HepG2 (cell line): ENCODE results near the gene TRMT112. TPM values are rescaled to one million over a fixed set of nuclear protein-coding genes. Genes with fewer than 3 reads are reported as not detected.

Experiments
- ARID5B ChIP-seq: IDR thresholded peaks from 2 replicates; pipeline ENCODE4 v1.4.0; 2020; ENCODE audit warnings: mild to moderate bottlenecking, missing genetic modification reagents
- FLYWCH1 ChIP-seq: sonication (generic); formaldehyde crosslinking; IDR thresholded peaks from 2 replicates; pipeline ENCODE4 v1.8.1; 2023; ENCODE audit warnings: mild to moderate bottlenecking, missing genetic modification reagents
- FOXP1 ChIP-seq, 2 experiments: fragments of 450-650 bp in 1 of 2; IDR thresholded peaks; 2 replicates each; pipeline ENCODE4 v1.6.1; 2017 to 2018; ENCODE audit warnings: antibody characterized with exemption in 1 of 2
- KLF12 ChIP-seq: sonication (generic); formaldehyde crosslinking; IDR thresholded peaks from 2 replicates; pipeline ENCODE4 v1.4.0; 2020; ENCODE audit warnings: missing genetic modification reagents, borderline replicate concordance
- MIER2 ChIP-seq: IDR thresholded peaks from 2 replicates; pipeline ENCODE4 v1.6.1; 2016; ENCODE audit warnings: missing biosample characterization, missing genetic modification reagents
- NAIF1 ChIP-seq: sonication (generic); formaldehyde crosslinking; IDR thresholded peaks from 2 replicates; pipeline ENCODE4 v1.5.0; 2020; ENCODE audit warnings: mild to moderate bottlenecking, missing genetic modification reagents, borderline replicate concordance
- NPAS2 ChIP-seq: sonication (generic); formaldehyde crosslinking; IDR thresholded peaks from 2 replicates; pipeline ENCODE4 v1.8.0; 2022; ENCODE audit warnings: mild to moderate bottlenecking, missing genetic modification reagents, borderline replicate concordance
- PAX8 ChIP-seq: sonication (generic); formaldehyde crosslinking; IDR thresholded peaks from 2 replicates; pipeline ENCODE4 v1.8.0; 2022; ENCODE audit warnings: mild to moderate bottlenecking, missing genetic modification reagents, borderline replicate concordance
- PHF21A ChIP-seq: sonication (generic); formaldehyde crosslinking; IDR thresholded peaks from 2 replicates; pipeline ENCODE4 v1.5.0; 2020; ENCODE audit warnings: mild to moderate bottlenecking, missing genetic modification reagents
- PLSCR1 ChIP-seq: sonication (generic); formaldehyde crosslinking; IDR thresholded peaks from 2 replicates; pipeline ENCODE4 v1.5.0; 2020; ENCODE audit warnings: missing genetic modification reagents, mild to moderate bottlenecking, borderline replicate concordance
- PRDM4 ChIP-seq: sonication (generic); formaldehyde crosslinking; IDR thresholded peaks from 2 replicates; pipeline ENCODE4 v1.9.0; 2021; ENCODE audit warnings: missing genetic modification reagents, borderline replicate concordance
- SIN3B ChIP-seq: fragments of 150-350 bp; IDR thresholded peaks from 2 replicates; pipeline ENCODE4 v1.6.1; 2014; ENCODE audit warnings: low read length
- TCF7 ChIP-seq: sonication (generic); IDR thresholded peaks from 2 replicates; pipeline ENCODE4 v1.6.1; 2016; ENCODE audit warnings: antibody characterized with exemption, low read depth
- ZBTB25 ChIP-seq: IDR thresholded peaks from 2 replicates; pipeline ENCODE4 v1.6.1; 2018; ENCODE audit warnings: missing genetic modification reagents
- ZNF274 ChIP-seq: sonication (generic); formaldehyde crosslinking; IDR thresholded peaks from 2 replicates; pipeline ENCODE4 v1.5.1; 2020; ENCODE audit warnings: mild to moderate bottlenecking, missing genetic modification reagents
- ZNF280B ChIP-seq: sonication (generic); formaldehyde crosslinking; IDR thresholded peaks from 2 replicates; pipeline ENCODE4 v1.5.0; 2020; ENCODE audit warnings: missing genetic modification reagents, mild to moderate bottlenecking, borderline replicate concordance
- ZNF543 ChIP-seq: sonication (generic); formaldehyde crosslinking; IDR thresholded peaks from 2 replicates; pipeline ENCODE4 v1.4.0; 2020; ENCODE audit warnings: mild to moderate bottlenecking, missing genetic modification reagents
- ZNF605 ChIP-seq: sonication (generic); formaldehyde crosslinking; IDR thresholded peaks from 2 replicates; pipeline ENCODE4 v1.8.0; 2022; ENCODE audit warnings: mild to moderate bottlenecking, missing genetic modification reagents
- ZNF841 ChIP-seq: sonication (generic); formaldehyde crosslinking; IDR thresholded peaks from 2 replicates; pipeline ENCODE4 v1.8.1; 2023; ENCODE audit warnings: missing genetic modification reagents, borderline replicate concordance
- polyA plus RNA-seq, 8 experiments: library from polyadenylated mRNA; depleted of rRNA in 3 of 8; stranded (reverse) in 7 of 8; unstranded in 1 of 8; fragments of >200 nt; fragmentation: Illumina TruSeq in 4 of 8; extraction: Trizol in 4 of 8; gene quantifications; 2 replicates each; pipeline versions ENCODE4 v1.2.1 to v1.2.3, GENCODE V29; 2011 to 2016; ENCODE audit warnings: low read depth in 4 of 8, missing spikeins in 1 of 8, mixed read lengths in 1 of 8; ENCODE audit not compliant: insufficient read depth in 1 of 8
- total RNA-seq, 5 experiments: library from RNA; depleted of rRNA; stranded (reverse); fragments of >200 nt; fragmentation: Illumina TruSeq; extraction: Trizol; gene quantifications; 2 replicates each; pipeline ENCODE4 v1.2.3, GENCODE V29; 2016; ENCODE audit warnings: low read depth in 1 of 5

TRMT112 gene
- total and polyA plus RNA-seq, 2 of the 13 experiments (the other 11 are each of a cell fraction or from before 2014, with no cell fraction given) = 186 to 409 TPM

GRCh38 chr11:64305691-64306562 is 11.4 kb downstream of the TRMT112 start (continued):
- TF ChIP-seq PHF21A (CRISPR knock-in tag) (peak; percentile 62), ZBTB25 (CRISPR knock-in tag) (no peak), MIER2 (CRISPR knock-in tag) (no peak), ZNF543 (no peak), ZNF280B (no peak), TCF7 (no peak), ZNF274 (CRISPR knock-in tag) (no peak), PLSCR1 (CRISPR knock-in tag) (no peak), FOXP1 (IDR thresholded peaks at IDR 0.05) (no peak), FOXP1 (CRISPR knock-in tag; IDR thresholded peaks at IDR 0.05) (no peak), NPAS2 (CRISPR knock-in tag) (no peak), SIN3B (no peak), PRDM4 (CRISPR knock-in tag) (no peak), NAIF1 (CRISPR knock-in tag) (no peak), FLYWCH1 (CRISPR knock-in tag) (no peak), KLF12 (CRISPR knock-in tag) (no peak; the same call in 1 of the 2 replicates), PAX8 (CRISPR knock-in tag) (no peak), ARID5B (CRISPR knock-in tag) (0 out of 2 replicates have a peak, but pooled peaks have one; percentile 33), ZNF841 (CRISPR knock-in tag) (no peak), ZNF605 (CRISPR knock-in tag) (peak; percentile 58; the same call in 1 of the 2 replicates)
